GM10248 (cell line): ENCODE results near the gene FANCE.

Source experiments
- CTCF ChIA-PET: fragments of 300-600 bp; sonication (Branson Sonifier 250); formaldehyde crosslinking; extraction: SDS; loops from one replicate; lab custom pipeline; 2021; ENCODE audit warnings: antibody characterized with exemption; lab: Yijun Ruan, JAX
- POLR2A ChIA-PET: fragments of 350-650 bp; sonication (Branson Sonifier 250); formaldehyde crosslinking; extraction: SDS; loops from one replicate; lab custom pipeline; 2020; ENCODE audit warnings: antibody characterized with exemption; lab: Yijun Ruan, JAX
- DNase-seq: peaks from one replicate; pipeline ENCODE4 v3.0.0; 2012; ENCODE audit errors: extremely low spot score
- TF ChIP-seq, protein P1 (sequence below): IDR thresholded peaks from 2 replicates; pipeline ENCODE4 v1.5.1; 2012; ENCODE audit warnings: mild to moderate bottlenecking, low read depth; ENCODE audit errors: extremely low read depth, missing control alignments, control extremely low read depth

FANCE gene

GRCh38 chr6:35468980-35469750, 17.0 kb downstream of the FANCE start:
- DNase-seq = no peak
- TF ChIP-seq, protein P1, sequence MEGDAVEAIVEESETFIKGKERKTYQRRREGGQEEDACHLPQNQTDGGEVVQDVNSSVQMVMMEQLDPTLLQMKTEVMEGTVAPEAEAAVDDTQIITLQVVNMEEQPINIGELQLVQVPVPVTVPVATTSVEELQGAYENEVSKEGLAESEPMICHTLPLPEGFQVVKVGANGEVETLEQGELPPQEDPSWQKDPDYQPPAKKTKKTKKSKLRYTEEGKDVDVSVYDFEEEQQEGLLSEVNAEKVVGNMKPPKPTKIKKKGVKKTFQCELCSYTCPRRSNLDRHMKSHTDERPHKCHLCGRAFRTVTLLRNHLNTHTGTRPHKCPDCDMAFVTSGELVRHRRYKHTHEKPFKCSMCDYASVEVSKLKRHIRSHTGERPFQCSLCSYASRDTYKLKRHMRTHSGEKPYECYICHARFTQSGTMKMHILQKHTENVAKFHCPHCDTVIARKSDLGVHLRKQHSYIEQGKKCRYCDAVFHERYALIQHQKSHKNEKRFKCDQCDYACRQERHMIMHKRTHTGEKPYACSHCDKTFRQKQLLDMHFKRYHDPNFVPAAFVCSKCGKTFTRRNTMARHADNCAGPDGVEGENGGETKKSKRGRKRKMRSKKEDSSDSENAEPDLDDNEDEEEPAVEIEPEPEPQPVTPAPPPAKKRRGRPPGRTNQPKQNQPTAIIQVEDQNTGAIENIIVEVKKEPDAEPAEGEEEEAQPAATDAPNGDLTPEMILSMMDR = no peak
- ChIA-PET CTCF (interaction anchor here (0.7 to 3.7 kb wide), 12 partner anchors 11 to 267 kb away, joined by 3 to 37 read pairs (median 9); partner anchors contain the start of genes DEF6 and PPARD), POLR2A (interaction anchor here (0.9 to 1.5 kb wide), 5 partner anchors 9 to 168 kb away, joined by 3 to 5 read pairs (median 3); partner anchors contain the start of gene PPARD)

GRCh38 chr6:35469751-35470662, 17.9 kb downstream of the FANCE start:
- TF ChIP-seq, protein P1 = no peak
- no peak for DNase-seq
- CTCF ChIA-PET = interaction anchor here (1.4 to 3.7 kb wide), 2 partner anchors 12 to 266 kb away, joined by 3 to 17 read pairs; no protein-coding TSS in a partner anchor
- POLR2A ChIA-PET = interaction anchor here (0.7 to 1.5 kb wide), 3 partner anchors 10 to 250 kb away, joined by 3 to 5 read pairs (median 5); no protein-coding TSS in a partner anchor

DNA sequence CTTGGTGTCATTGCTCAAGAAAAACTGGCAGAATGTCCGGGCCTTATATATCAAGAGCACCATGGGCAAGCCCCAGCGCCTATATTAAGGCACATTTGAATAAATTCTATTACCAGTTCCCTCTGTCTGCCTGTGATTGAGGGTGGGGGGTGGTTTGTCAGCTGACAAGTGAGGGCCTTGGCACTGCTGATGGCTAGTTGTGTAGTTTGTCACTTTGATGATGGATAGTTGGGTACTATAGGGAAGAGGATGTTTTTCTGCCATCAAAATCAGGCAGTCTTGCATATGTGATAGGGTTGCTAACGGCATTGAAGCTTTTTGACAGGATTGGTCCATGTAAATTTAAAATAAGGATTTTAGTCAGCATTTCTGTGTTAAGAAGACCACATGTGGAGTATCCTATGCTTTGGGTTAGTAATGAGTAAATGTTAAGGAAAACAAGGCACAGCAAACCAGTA, 18.6 kb downstream of the FANCE start:
- POLR2A ChIA-PET = interaction anchor here (0.7 to 1.3 kb wide), 3 partner anchors 11 to 583 kb away, joined by 3 to 5 read pairs (median 4); partner anchors contain the start of gene TAF11
- no peak for DNase-seq
- CTCF ChIA-PET = interaction anchor here (0.6 to 1.9 kb wide), 4 partner anchors 41 to 267 kb away, joined by 3 to 8 read pairs (median 3); partner anchors contain the start of gene PPARD
- TF ChIP-seq, protein P1 = no peak

DNA sequence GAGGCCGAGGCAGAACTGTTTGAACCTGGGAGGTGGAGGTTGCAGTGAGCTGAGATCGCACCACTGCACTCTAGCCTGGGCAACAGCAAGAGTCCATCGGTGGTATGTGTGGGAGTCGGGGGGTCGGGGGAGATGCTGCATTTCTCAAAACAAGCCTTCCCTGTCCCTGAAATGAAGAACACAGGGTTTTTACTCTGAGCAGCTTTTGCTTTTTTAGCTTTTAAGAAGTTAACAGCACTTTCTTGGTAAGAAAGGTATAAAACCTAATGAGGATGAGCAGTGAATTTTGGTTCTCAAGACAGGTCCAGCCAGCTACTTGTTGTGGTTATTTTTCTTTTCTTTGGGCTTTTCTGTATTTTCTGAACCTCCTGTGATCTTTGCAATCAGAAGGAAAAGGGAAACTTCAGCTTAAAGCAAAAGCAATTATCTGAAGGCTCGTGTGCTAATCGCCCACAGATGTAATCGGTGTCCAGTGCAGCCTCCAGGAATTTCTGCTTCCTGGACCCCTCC, 19.8 kb downstream of the FANCE start:
- ChIA-PET POLR2A (interaction anchor here (0.6 to 1.3 kb wide), 6 partner anchors 9 to 659 kb away, joined by 3 to 6 read pairs (median 3); partner anchors contain the start of gene TAF11), CTCF (interaction anchor here (0.9 to 2.2 kb wide), 6 partner anchors 10 to 265 kb away, joined by 3 to 8 read pairs (median 4); partner anchors contain the start of genes ARMC12 and PPARD)
- DNase-seq = no peak
- TF ChIP-seq, protein P1 = no peak

DNA sequence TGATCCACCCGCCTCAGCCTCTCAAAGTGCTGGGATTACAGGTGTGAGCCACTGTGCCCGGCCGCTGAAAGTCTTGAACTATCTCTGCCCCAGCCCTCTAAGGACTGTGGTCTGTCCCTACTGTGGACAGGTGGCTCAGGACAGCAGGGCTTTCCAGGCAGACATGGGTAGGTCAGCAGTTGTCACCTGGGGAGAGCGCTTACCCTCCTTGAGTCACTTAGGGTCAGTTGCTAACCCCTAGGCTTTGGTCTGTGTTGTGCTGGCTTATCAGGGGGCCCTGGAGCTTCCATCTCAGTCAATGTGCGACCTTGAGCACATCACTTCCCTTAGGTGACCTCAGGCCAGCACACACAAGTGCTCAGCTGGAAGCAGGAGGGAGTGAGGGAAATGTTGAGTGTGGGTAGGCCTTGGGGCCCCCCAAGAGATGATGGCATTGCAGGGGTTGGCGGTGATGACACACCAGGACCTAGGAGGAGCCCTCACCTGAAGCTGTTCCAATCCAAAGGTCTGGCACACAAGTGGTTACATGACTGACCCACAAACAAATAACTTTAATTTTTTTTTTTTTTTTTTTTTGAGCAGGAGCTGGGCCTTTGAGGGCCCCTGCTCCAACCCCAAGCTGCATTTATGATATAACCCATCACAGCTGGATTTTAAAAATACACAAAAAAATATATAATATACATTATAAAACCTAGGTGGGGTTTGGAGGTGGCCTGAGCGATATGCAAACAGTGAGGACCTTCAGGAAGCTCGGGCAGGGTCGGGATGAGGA, 21.1 kb downstream of the FANCE start:
- ChIA-PET CTCF (interaction anchor here (2.2 kb wide), 1 partner anchor 9 kb away, joined by 6 read pairs; no protein-coding TSS in a partner anchor), POLR2A (interaction anchor here (0.6 to 1.1 kb wide), 7 partner anchors 10 to 658 kb away, joined by 3 to 5 read pairs (median 3); no protein-coding TSS in a partner anchor)
- no peak for DNase-seq
- TF ChIP-seq, protein P1 = no peak
